CD4-positive, alpha-beta T cell treated with Interleukin-21 for 1 hour (primary cell): Measurements from ENCODE around the gene PTCHD1.

Experiments
- DNase-seq: peaks from one replicate; pipeline ENCODE4 v3.0.0-alpha.2; 2020

The PTCHD1 gene

GRCh38 chrX:23422912-23423311, 88.3 kb downstream of the PTCHD1 start:
- DNase-seq: no peak

DNA sequence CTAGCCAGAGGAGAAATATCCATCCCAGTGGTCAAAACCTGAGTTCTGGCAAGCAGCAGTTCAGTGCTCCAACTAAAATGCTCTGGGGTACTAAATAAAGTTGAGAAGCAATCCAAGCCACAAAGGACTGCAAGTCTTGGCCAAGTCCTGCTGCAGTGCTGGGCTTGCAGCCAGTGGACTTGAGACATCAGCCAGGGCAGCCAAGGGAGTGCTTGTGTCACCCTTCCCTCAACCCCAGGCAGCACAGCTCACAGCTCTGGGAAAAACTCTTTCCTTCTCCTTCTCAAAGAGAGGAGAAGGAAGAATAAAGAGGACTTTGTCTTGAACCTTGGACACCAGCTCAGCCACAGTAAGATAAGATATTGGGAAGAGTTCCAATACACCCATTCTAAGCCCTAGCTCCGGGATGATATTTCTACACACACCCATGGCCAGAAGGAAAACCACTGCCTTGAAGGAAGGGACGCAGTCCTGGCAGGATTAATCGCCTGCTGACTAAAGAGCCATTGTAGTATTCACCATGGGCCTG, 99.8 kb downstream of the PTCHD1 start:
- no peak for DNase-seq

- no peak for DNase-seq
Observed at GRCh38 chrX:23435108-23435507, 100.5 kb downstream of the PTCHD1 start.

DNA sequence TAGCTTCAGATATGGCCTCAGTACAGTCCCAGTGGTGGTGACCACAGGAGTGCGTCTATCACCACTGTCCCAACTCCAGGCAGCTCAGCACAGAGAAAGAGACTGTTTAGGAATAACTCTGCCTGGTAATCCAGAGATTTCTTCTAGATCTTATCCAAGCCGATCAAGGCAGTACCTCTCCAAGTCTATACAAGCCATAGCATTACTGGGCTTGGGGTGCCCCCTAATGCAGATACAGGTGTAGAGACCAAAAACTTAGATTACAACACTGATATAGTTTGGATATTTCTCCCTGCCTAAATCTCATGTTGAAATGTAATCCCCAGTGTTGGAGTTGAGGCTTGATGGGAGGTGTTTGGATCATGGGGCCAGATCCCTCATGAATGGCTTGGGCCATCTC, 100.9 kb downstream of the PTCHD1 start:
- no peak for DNase-seq

DNA sequence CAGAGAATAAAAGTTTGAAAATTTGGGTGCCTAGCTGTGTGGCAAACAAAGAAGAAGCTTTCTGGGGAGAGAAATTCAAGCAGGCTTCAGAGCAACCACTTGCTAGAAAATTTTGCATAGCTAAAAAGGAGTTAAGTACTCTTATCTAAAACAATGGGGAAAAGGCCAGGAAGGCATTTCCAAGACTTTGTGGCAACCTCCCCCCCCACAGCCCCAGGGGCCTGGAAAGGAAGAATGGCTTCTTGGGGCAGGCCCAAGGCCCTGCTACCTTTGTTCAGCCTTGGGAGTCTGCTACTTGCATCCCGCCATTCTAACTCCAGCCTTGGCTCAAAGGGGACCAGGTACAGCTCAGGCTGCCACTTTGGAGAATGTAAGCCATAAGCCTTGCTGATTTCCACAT, 102.2 kb downstream of the PTCHD1 start:
- DNase-seq: no peak

GRCh38 chrX:23451266-23451665, 116.6 kb downstream of the PTCHD1 start:
- DNase-seq: no peak
